Central memory CD8-positive, alpha-beta T cell (primary cell): ENCODE results near the gene ITGA2.

ENCODE experiments used
- ATAC-seq: fragments of 150-1000 bp; cut with Tn5 transposase; replicated peaks from 2 replicates; pipeline ENCODE4 v1.10.0; 2022; ENCODE audit warnings: mild to moderate bottlenecking, moderate FRiP score, moderate number of reproducible peaks; ENCODE audit not compliant: poor library complexity, severe bottlenecking; ENCODE audit errors: extremely low read depth
- DNase-seq, 2 donors: peaks; one replicate each; pipeline ENCODE4 v3.0.0; 2021; ENCODE audit warnings: low spot score in 2 of 2
- H3K27ac Mint-ChIP-seq: one replicate; pipeline ENCODE4 v1.8.0; 2022; ENCODE audit warnings: low read depth, mild to moderate bottlenecking, moderate library complexity, mixed read lengths
- H3K27me3 Mint-ChIP-seq: one replicate; pipeline ENCODE4 v1.8.0; 2022; ENCODE audit warnings: mixed read lengths
- H3K36me3 Mint-ChIP-seq: one replicate; pipeline ENCODE4 v1.8.0; 2022; ENCODE audit warnings: mild to moderate bottlenecking, moderate library complexity, mixed read lengths; ENCODE audit not compliant: insufficient read depth
- H3K4me1 Mint-ChIP-seq: one replicate; pipeline ENCODE4 v1.8.0; 2022; ENCODE audit warnings: mixed read lengths
- H3K4me3 Mint-ChIP-seq: one replicate; pipeline ENCODE4 v1.8.0; 2022; ENCODE audit warnings: mild to moderate bottlenecking, moderate library complexity, mixed read lengths
- H3K9me3 Mint-ChIP-seq: one replicate; pipeline ENCODE4 v1.8.0; 2022; ENCODE audit warnings: mixed read lengths

The ITGA2 gene

GRCh38 chr5:53009816-53010215 lies 20.7 kb downstream of the ITGA2 start:
- Mint-ChIP-seq H3K4me1 (no peaks in the 10 kb centered on the region), H3K9me3 (no peaks in the 10 kb centered on the region), H3K36me3 (no peaks in the 10 kb centered on the region), H3K4me3 (no peak overlapping the region), H3K27ac (no peak overlapping the region), H3K27me3 (no peaks in the 10 kb centered on the region)
- no peak for ATAC-seq
- DNase-seq = no peak

DNA sequence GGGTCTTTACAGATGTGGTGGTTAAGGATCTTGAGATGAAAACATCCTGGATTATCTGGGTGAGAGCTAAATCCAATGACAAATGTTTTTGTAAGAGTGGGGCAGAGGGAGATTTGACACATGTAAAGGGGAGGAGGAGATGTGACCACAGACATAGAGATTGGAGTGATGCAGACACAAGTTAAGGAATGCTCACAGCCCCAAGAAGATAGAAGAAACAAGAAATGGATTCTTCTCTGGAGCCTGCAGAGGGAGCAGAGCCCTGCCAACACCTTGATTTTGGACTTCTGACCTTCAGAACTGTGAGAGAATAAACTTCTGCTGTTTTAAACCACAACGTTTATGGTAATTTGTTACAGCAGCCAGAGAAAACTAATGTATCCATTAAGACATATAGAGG lies 21.7 kb downstream of the ITGA2 start:
- H3K9me3 Mint-ChIP-seq = no peaks in the 10 kb centered on the region
- no peak overlapping the region for H3K4me3 Mint-ChIP-seq
- H3K27ac Mint-ChIP-seq = no peak overlapping the region
- H3K36me3 Mint-ChIP-seq = no peaks in the 10 kb centered on the region
- ATAC-seq = no peak
- no peaks in the 10 kb centered on the region for H3K27me3 Mint-ChIP-seq
- DNase-seq = no peak
- no peaks in the 10 kb centered on the region for H3K4me1 Mint-ChIP-seq

DNA sequence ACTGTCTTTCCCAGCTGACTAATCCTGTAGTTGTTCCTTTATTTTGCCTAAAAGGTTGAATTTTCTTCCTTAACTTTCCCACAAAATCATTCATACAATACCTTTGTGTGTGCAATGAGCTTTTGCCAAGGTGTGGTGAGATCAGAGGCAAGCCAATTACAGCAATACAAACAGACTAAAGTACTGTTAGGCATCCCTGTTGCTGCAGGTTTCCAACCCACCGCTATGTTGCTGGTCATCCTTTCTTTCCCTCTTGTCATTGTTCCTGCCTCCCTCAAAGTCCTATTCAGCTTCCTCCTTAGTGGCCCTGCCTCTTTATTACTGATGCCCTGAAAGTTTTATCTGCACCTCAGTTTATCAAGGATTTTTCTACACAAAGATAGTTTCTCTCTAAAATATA lies 22.1 kb downstream of the ITGA2 start:
- H3K36me3 Mint-ChIP-seq = no peaks in the 10 kb centered on the region
- DNase-seq = no peak
- no peak overlapping the region for H3K4me3 Mint-ChIP-seq
- no peaks in the 10 kb centered on the region for H3K9me3 Mint-ChIP-seq
- no peaks in the 10 kb centered on the region for H3K4me1 Mint-ChIP-seq
- H3K27ac Mint-ChIP-seq = no peak overlapping the region
- no peak for ATAC-seq
- no peaks in the 10 kb centered on the region for H3K27me3 Mint-ChIP-seq

DNA sequence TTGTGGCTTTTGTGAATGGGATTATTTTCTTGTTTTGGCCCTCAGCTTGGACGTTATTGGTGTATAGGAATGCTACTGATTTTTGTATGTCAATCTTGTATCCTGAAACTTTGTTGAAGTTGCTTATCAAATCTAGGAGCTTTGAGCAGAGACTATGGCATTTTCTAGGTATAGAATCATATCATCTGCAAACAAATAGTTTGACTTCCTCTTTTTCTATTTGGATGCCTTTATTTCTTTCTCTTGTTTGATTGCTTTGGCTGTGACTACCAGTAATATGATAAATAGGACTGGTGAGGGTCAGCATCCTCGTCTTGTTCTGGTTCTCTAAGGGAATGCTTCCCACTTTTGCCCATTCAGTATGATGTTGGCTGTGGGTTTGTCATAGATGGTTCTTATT lies 24.7 kb downstream of the ITGA2 start:
- Mint-ChIP-seq H3K4me3 (no peak overlapping the region), H3K27ac (no peak overlapping the region), H3K4me1 (no peaks in the 10 kb centered on the region), H3K27me3 (no peaks in the 10 kb centered on the region), H3K36me3 (no peaks in the 10 kb centered on the region), H3K9me3 (no peaks in the 10 kb centered on the region)
- ATAC-seq = no peak
- no peak for DNase-seq

- Mint-ChIP-seq H3K27me3 (peaks cover 6% of the 10 kb centered on the region), H3K27ac (no peak overlapping the region), H3K4me1 (no peaks in the 10 kb centered on the region), H3K9me3 (no peaks in the 10 kb centered on the region), H3K36me3 (no peaks in the 10 kb centered on the region), H3K4me3 (no peak overlapping the region)
- DNase-seq = no peak
- ATAC-seq = no peak
These were observed 28.2 kb downstream of the ITGA2 start for GRCh38 chr5:53017383-53017782.

GRCh38 chr5:53017794-53018391 lies 28.7 kb downstream of the ITGA2 start:
- Mint-ChIP-seq H3K4me1 (no peaks in the 10 kb centered on the region), H3K4me3 (no peak overlapping the region), H3K27me3 (peaks cover 6% of the 10 kb centered on the region), H3K27ac (no peak overlapping the region), H3K9me3 (no peaks in the 10 kb centered on the region), H3K36me3 (no peaks in the 10 kb centered on the region)
- ATAC-seq (no peak), DNase-seq (no peak)

DNA sequence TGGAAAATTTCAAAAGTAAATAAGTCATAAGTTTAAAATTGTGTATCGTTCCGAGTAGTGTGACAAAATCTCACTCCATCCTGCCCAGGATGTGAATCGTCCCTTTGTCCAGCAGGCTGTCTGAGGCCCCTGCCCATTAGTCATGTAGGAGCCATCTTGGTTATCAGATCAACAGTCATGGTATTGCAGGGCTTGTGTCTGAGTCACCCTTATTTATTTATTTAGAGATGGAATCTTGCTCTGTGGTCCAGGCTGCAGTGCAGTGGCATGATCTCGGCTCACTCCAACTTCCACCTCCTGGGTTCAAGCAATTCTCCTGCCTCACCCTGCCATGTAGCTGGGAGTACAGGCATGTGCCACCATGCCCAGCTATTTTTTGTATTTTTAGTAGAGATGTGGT lies 30.2 kb downstream of the ITGA2 start:
- Mint-ChIP-seq H3K4me1 (no peaks in the 10 kb centered on the region), H3K36me3 (no peaks in the 10 kb centered on the region), H3K27me3 (peaks cover 6% of the 10 kb centered on the region), H3K9me3 (no peaks in the 10 kb centered on the region), H3K4me3 (no peak overlapping the region), H3K27ac (no peak overlapping the region)
- ATAC-seq (no peak), DNase-seq (no peak)

DNA sequence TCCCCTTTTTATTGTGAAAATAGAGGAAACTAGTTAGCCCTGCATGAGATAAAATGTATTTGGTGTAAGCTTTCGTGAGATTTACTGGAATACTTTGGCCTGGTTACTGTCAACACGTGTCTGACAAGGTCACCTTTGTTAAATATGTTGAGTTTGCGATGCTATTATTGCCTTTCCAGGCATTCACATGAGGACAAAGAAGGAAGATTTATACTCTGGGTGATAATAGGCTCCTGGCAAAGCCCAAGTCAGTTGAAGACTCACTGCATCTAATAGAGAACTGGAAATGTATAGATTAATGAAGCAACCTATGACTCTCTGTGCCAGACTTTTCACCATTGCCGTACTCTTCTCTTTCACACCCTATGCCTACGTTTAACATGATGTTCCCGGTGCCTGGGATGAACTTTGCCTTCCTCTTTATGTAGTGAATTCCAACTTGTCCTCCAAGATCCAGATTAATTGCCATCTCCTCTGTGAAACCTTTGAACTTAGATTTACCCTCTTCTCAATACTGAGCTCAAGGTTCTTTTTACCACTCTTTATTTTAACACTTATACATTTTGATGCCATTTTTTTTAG lies 33.9 kb downstream of the ITGA2 start:
- H3K27ac Mint-ChIP-seq = no peak overlapping the region
- no peaks in the 10 kb centered on the region for H3K9me3 Mint-ChIP-seq
- ATAC-seq (no peak), DNase-seq (no peak)
- H3K27me3 Mint-ChIP-seq = peaks cover 6% of the 10 kb centered on the region
- no peak overlapping the region for H3K4me3 Mint-ChIP-seq
- H3K36me3 Mint-ChIP-seq = no peaks in the 10 kb centered on the region
- no peaks in the 10 kb centered on the region for H3K4me1 Mint-ChIP-seq

DNA sequence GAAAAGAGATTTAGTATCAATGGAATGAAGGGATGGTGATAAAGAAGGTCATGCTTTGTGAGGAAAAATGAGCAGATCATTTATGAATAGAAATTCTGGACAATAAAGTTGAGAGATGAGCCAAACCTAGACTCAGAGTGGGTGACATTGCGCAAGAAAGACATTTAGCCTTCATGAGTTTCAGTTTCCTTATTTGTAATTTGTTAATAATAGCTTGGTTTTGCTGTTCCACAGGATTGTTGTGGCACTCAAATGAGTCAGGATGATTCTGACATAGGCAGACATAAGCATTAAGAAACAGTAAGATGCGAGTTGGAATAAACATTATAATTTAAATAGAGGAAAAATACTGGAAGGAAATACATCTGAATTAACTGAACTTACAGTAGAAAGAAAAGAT lies 34.8 kb downstream of the ITGA2 start:
- DNase-seq (no peak), ATAC-seq (no peak)
- Mint-ChIP-seq H3K4me1 (no peaks in the 10 kb centered on the region), H3K9me3 (no peaks in the 10 kb centered on the region), H3K4me3 (no peak overlapping the region), H3K27me3 (peaks cover 6% of the 10 kb centered on the region), H3K36me3 (no peaks in the 10 kb centered on the region), H3K27ac (no peak overlapping the region)

DNA sequence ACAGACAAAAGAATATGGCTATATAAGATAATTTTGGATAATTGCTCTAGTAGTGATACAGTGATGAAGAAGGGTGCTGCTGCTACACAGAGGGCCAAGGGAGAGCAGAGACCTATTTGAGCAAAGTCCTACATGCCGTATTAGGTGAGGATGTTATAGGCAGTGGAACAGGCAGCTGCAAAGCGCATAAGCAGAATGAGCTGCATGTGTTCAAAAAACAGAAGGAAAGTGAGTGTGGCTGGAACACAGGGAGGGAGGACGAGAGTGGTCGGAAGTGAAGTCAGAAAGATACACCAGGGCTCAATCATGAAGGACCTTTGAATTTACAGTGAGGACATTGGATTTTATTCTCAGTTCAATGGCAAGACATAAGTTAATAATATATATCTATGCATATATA lies 35.4 kb downstream of the ITGA2 start:
- peaks cover 6% of the 10 kb centered on the region for H3K27me3 Mint-ChIP-seq
- H3K9me3 Mint-ChIP-seq = no peaks in the 10 kb centered on the region
- no peaks in the 10 kb centered on the region for H3K4me1 Mint-ChIP-seq
- ATAC-seq (no peak), DNase-seq (no peak)
- H3K36me3 Mint-ChIP-seq = no peaks in the 10 kb centered on the region
- no peak overlapping the region for H3K4me3 Mint-ChIP-seq
- H3K27ac Mint-ChIP-seq = no peak overlapping the region

- Mint-ChIP-seq H3K27ac (no peak overlapping the region), H3K4me3 (no peak overlapping the region), H3K27me3 (peaks cover 6% of the 10 kb centered on the region), H3K9me3 (no peaks in the 10 kb centered on the region), H3K4me1 (no peaks in the 10 kb centered on the region), H3K36me3 (no peaks in the 10 kb centered on the region)
- no peak for DNase-seq
- no peak for ATAC-seq
These were observed 36.3 kb downstream of the ITGA2 start for GRCh38 chr5:53025487-53025886.

DNA sequence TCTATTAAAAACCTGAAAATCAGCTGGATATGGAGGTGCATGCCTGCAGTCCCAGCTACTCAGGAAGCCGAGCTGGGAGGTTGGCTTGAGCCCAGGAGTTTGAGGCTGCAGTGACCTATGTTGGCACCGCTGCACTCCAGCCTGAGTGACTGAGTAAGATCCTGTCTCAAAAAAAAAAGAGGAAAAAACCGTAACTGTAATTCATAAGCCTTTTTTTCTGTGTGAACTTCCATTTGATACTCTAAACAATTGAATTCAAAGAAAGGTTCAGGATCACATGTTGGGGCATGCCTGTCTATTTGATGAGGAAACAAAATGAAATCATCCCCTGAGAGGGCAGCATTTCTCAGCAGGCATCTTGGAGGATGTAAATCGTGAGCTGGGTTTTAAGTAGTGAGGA lies 38.8 kb downstream of the ITGA2 start:
- Mint-ChIP-seq H3K27me3 (no peaks in the 10 kb centered on the region), H3K27ac (no peak overlapping the region)
- DNase-seq = no peak

DNA sequence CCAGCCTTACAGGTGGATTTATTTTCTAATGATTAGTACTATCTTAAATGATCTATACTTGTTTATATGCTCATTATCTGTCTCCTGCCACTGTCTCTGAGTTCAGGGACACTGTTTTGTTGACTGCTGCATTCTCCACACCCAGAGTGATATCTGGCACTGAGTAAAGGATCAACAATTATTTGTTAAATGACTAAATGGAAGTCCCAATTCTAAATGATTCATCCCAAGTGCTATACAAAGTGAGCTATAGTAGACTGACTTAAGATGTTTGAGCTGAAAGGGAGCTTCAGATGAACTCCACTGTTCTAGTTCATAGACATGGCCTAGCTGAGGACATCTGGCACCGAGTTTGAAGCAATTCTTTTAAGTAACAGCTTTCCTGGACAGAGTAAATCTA lies 40.5 kb downstream of the ITGA2 start:
- Mint-ChIP-seq H3K9me3 (no peaks in the 10 kb centered on the region), H3K27ac (no peak overlapping the region), H3K36me3 (no peaks in the 10 kb centered on the region), H3K27me3 (no peaks in the 10 kb centered on the region), H3K4me1 (no peaks in the 10 kb centered on the region), H3K4me3 (no peak overlapping the region)
- no peak for DNase-seq
- no peak for ATAC-seq

More for the DNA sequence above, 38.8 kb downstream of the ITGA2 start:
- Mint-ChIP-seq H3K4me1 (no peaks in the 10 kb centered on the region), H3K36me3 (no peaks in the 10 kb centered on the region), H3K4me3 (no peak overlapping the region), H3K9me3 (no peaks in the 10 kb centered on the region)
- ATAC-seq = no peak
